Mucosa of descending colon (tissue), 3 donors: ENCODE data around the gene TMEM203. TPM values are rescaled to one million over a fixed set of nuclear protein-coding genes. Genes with fewer than 3 reads are reported as not detected.

Experiments
- ATAC-seq: fragments of 200-7000 bp; cut with Tn5 transposase; one replicate; pipeline ENCODE4 v1.9.1; 2020; ENCODE audit warnings: mild to moderate bottlenecking, moderate library complexity
- DNase-seq, 3 donors: peaks; one replicate each; pipeline ENCODE4 v3.0.0-alpha.2; 2020
- H3K36me3 ChIP-seq: fragments of 200-600 bp; one replicate; pipeline ENCODE4 v1.8.0; 2021; ENCODE audit warnings: low read depth, mild to moderate bottlenecking
- H3K4me1 ChIP-seq: fragments of 200-600 bp; one replicate; pipeline ENCODE4 v1.8.0; 2021; ENCODE audit warnings: low read depth, mild to moderate bottlenecking
- H3K4me3 ChIP-seq: fragments of 200-600 bp; one replicate; pipeline ENCODE4 v1.8.0; 2021; ENCODE audit warnings: mild to moderate bottlenecking
- H3K9me3 ChIP-seq: fragments of 200-600 bp; one replicate; pipeline ENCODE4 v1.8.0; 2021; ENCODE audit warnings: mild to moderate bottlenecking
- CTCF ChIP-seq: fragments of 200-600 bp; IDR thresholded peaks from one replicate; pipeline ENCODE4 v1.8.0; 2022; ENCODE audit warnings: antibody characterized with exemption, mild to moderate bottlenecking
- intact Hi-C, 2 donors: fragments of 100-400 bp; cut with DNase I in 1 of 2; cut with micrococcal nuclease in 1 of 2; formaldehyde crosslinking; loops; one replicate each; pipeline versions ENCODE4 v1.11.0 to v1.11.1; 2022; cut with DNase I, micrococcal nuclease
- total RNA-seq, 3 donors: library from RNA; stranded (reverse); fragmentation: NEBNext Ultra II Directional in 2 of 3; extraction: Animal tissue kit (Norgen Biotek cat#: 25700) in 2 of 3; gene quantifications; one replicate each; pipeline versions ENCODE4 v1.2.1 to v1.2.4, GENCODE V29; 2021 to 2023
- donor health status: DM: no; HTN: no; CAD: no; lungs with moderate emphysema.
- donor health status: DM: no; HTN: no; CAD: no.
- donor health status: DM: no; HTN: yes; CAD: no.

Gene TMEM203
- total RNA-seq, 3 donors from 2014 or later: 30.6 to 40.4 (median 40.0) TPM

DNA sequence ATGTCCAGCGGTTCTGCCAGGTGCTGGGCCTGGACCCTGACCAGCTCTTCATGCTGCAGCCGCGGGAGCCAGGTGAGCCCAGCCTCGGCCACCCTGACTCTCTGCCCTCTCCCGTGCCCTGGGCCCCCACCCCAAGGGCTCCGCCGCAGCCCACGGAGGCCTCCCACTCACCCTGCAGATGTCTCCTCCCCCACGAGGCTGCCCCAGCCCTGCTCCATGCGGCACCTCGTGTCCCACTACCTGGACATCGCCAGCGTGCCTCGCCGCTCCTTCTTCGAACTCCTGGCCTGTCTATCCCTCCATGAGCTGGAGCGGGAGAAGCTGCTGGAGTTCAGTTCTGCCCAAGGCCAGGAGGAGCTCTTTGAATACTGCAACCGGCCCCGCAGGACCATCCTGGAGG lies 9.2 kb upstream of the TMEM203 start:
- DNase-seq (no peak), ATAC-seq (no peak)
- TF ChIP-seq CTCF: no peak
- intact Hi-C loops: no loop called here
- no peaks in the 10 kb centered on the region for H3K9me3 ChIP-seq
- no peak overlapping the region for H3K4me3 ChIP-seq
- H3K36me3 ChIP-seq: no peaks in the 10 kb centered on the region
- H3K4me1 ChIP-seq: peaks cover 12% of the 10 kb centered on the region

DNA sequence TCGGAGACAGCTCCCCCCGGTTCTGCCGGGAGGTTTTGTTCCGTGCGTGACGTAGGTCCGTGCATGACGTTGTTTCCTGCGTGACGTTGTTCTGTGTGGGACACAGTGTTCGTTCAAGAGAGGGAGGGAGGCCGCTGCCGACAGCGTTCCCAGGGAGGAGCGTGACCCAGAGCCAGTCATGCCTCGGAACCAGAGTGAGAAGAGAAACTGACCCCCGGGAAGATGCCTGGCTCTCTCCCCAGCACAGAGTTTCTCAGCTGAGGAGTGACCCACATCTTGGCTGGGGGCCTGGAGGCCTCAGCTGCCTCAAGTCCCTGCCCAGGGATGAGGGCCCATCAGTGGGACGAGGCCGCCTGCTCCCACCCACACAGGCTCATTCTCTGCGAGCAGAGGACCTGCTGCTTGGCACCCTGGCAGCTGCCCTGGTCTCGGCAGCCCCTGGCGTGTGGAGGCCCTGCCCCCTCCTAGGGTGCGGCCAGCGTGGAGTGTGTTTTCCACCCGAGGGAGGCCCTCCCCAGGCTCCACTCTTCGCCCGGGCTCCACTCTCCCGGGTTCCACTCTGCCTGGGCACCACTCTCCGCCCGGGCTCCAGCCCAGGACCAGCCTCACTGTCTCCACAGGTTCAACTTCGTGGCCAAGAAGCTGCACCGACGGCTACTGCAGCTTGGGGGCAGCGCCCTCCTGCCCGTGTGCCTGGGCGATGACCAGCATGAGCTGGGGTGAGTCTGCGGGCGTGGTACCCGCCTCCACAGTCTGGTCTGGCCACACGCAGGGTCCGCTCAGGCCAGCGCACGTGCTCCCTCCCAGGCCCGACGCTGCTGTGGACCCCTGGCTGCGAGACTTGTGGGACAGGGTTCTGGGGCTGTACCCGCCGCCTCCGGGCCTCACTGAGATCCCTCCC lies 8.0 kb upstream of the TMEM203 start:
- peak in 1 of 3 donors; percentile 14 for DNase-seq
- H3K36me3 ChIP-seq: no peaks in the 10 kb centered on the region
- intact Hi-C loops: no loop called here
- no peak for ATAC-seq
- H3K4me1 ChIP-seq: peaks cover 6% of the 10 kb centered on the region
- no peak overlapping the region for H3K4me3 ChIP-seq
- TF ChIP-seq CTCF: no peak
- H3K9me3 ChIP-seq: no peaks in the 10 kb centered on the region

DNA sequence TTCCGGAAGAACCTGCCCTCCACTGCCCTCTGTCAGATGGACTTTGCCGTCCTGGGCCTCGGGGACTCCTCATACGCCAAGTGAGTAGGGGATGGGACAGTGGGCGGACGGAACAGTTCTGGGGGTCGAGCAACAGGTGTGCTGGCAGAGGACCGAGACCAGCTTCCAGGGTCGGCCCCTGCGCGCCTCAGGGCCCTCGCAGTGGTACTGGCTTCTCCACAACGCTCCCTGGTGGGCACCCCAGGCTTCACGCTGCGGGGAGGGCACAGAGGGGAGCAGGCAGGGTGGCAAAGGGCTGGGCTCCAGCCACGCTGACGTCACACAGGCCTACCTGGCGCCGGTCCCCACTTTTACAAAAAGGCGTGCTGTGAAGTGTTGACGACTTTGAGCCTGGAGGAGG lies 7.1 kb upstream of the TMEM203 start:
- intact Hi-C loops: no loop called here
- Histone ChIP-seq H3K9me3 (no peaks in the 10 kb centered on the region), H3K36me3 (no peaks in the 10 kb centered on the region), H3K4me3 (no peak overlapping the region), H3K4me1 (no peaks in the 10 kb centered on the region)
- ATAC-seq (no peak), DNase-seq (no peak)
- no peak for TF ChIP-seq CTCF

DNA sequence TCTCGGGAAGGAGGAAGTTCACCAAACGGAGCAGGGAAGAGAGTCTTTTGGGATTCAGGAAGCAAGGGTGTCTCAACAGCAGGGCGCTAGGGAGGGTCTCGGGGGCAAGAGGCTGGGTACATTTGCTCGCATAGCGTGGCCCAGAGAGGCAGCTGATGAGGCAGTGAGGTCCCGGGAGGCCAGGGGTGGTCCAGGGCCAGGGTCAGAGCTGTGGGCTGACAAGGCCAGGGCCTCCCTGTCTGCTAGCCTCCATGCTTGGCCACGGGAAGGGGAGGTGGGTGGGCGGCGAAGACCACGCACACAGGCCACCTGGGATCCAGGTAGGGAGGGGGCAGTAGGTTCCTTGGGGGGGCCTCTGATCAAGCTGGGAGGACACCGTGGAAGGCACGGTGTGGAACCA lies 6.1 kb upstream of the TMEM203 start:
- H3K9me3 ChIP-seq: no peaks in the 10 kb centered on the region
- H3K36me3 ChIP-seq: no peaks in the 10 kb centered on the region
- DNase-seq (no peak), ATAC-seq (no peak)
- TF ChIP-seq CTCF: no peak
- intact Hi-C loops: no loop called here
- H3K4me1 ChIP-seq: peaks cover 1% of the 10 kb centered on the region
- H3K4me3 ChIP-seq: no peak overlapping the region

- no peak overlapping the region for H3K4me3 ChIP-seq
- peaks cover 30% of the 10 kb centered on the region for H3K4me1 ChIP-seq
- H3K36me3 ChIP-seq: no peaks in the 10 kb centered on the region
- no peak for TF ChIP-seq CTCF
- intact Hi-C loops: no loop called here
- H3K9me3 ChIP-seq: no peaks in the 10 kb centered on the region
- DNase-seq (no peak), ATAC-seq (no peak)
Observed at GRCh38 chr9:137206602-137207001, 1.2 kb upstream of the TMEM203 start.
